A549 (cell line): Measurements from ENCODE around the gene NSUN7. TPM values are rescaled to one million over a fixed set of nuclear protein-coding genes. Genes with fewer than 3 reads are reported as not detected.

Experiments
- ATAC-seq, 2 experiments: fragments of 200-7000 bp in 1 of 2; fragments of >200 bp in 1 of 2; cut with Nextera tagmentation in 1 of 2; cut with Tn5 transposase in 1 of 2; 3 replicates each; pipeline versions ENCODE4 v1.8.0 to v1.9.1; 2018 to 2020; ENCODE audit warnings: mild to moderate bottlenecking in 1 of 2, moderate library complexity in 1 of 2
- CTCF ChIA-PET: fragments of 300-600 bp; sonication (Branson Sonifier 250); formaldehyde crosslinking; extraction: SDS; loops from one replicate; lab custom pipeline; 2021; ENCODE audit warnings: antibody characterized with exemption, inconsistent platforms; lab: Yijun Ruan, JAX
- POLR2A ChIA-PET: fragments of 350-600 bp; formaldehyde crosslinking; extraction: SDS; loops from one replicate; lab custom pipeline; 2021; ENCODE audit warnings: antibody characterized with exemption, inconsistent platforms; lab: Yijun Ruan, JAX
- DNase-seq, 2 experiments: peaks; one replicate each; pipeline versions ENCODE4 v3.0.0 to v3.0.0-alpha.2; 2011 to 2016; ENCODE audit warnings: low read depth in 1 of 2, low spot score in 1 of 2
- FAIRE-seq: peaks from 2 replicates; lab custom pipeline; 2011; peaks lifted over from hg19 to GRCh38; lab: Jason Lieb, UNC
- H3K27ac ChIP-seq, 2 experiments: fragments of >200 bp; sonication (Bioruptor Twin); formaldehyde crosslinking; 3 replicates each; pipeline ENCODE4 v1.5.1; 2016 to 2017
- H3K4me1 ChIP-seq: fragments of >200 bp; sonication (Bioruptor Twin); formaldehyde crosslinking; 3 replicates; pipeline ENCODE4 v1.6.1; 2016
- H3K4me2 ChIP-seq: fragments of >200 bp; sonication (Bioruptor Twin); formaldehyde crosslinking; 3 replicates; pipeline ENCODE4 v1.6.1; 2016
- H3K4me3 ChIP-seq: fragments of >200 bp; sonication (Bioruptor Twin); formaldehyde crosslinking; 3 replicates; pipeline ENCODE4 v1.5.1; 2016
- H3K9me3 ChIP-seq: fragments of >200 bp; sonication (Bioruptor Twin); formaldehyde crosslinking; 3 replicates; pipeline ENCODE4 v1.6.1; 2016
- ESRRA ChIP-seq: fragments of 150-350 bp; IDR thresholded peaks from 2 replicates; pipeline ENCODE4 v1.6.1; 2014; ENCODE audit warnings: mild to moderate bottlenecking, low read length, borderline replicate concordance
- FOSB ChIP-seq: fragments of 250-450 bp; sonication (Bioruptor Pico); IDR thresholded peaks from 2 replicates; pipeline ENCODE4 v1.5.0; 2020; ENCODE audit warnings: mild to moderate bottlenecking, moderate library complexity
- HOXA7 ChIP-seq: fragments of 250-450 bp; sonication (Bioruptor Pico); IDR thresholded peaks from 2 replicates; pipeline ENCODE4 v1.5.0; 2020; ENCODE audit warnings: mild to moderate bottlenecking, moderate library complexity
- HOXB13 ChIP-seq: fragments of 250-450 bp; sonication (Bioruptor Pico); IDR thresholded peaks from 2 replicates; pipeline ENCODE4 v1.5.0; 2020; ENCODE audit warnings: low read depth, mild to moderate bottlenecking, moderate library complexity
- HOXB5 ChIP-seq: fragments of 250-450 bp; sonication (Bioruptor Pico); IDR thresholded peaks from 2 replicates; pipeline ENCODE4 v1.5.0; 2020; ENCODE audit warnings: mild to moderate bottlenecking, moderate library complexity
- MYC ChIP-seq: IDR thresholded peaks from 2 replicates; pipeline ENCODE4 v1.6.1; 2012; ENCODE audit warnings: mild to moderate bottlenecking, inconsistent platforms, low read length, improper control_type of control experiment, borderline replicate concordance
- NR3C1 ChIP-seq: fragments of >200 bp; sonication (Bioruptor Twin); formaldehyde crosslinking; IDR thresholded peaks from 3 replicates; pipeline ENCODE4 v1.6.1; 2017
- POLR2AphosphoS2 ChIP-seq: conservative IDR thresholded peaks from 2 replicates; pipeline ENCODE4 v1.6.1; 2012; ENCODE audit warnings: low read length, improper control_type of control experiment, inconsistent platforms
- RFX5 ChIP-seq: fragments of 450-650 bp; IDR thresholded peaks from 2 replicates; pipeline ENCODE4 v1.7.1; 2014; ENCODE audit warnings: antibody characterized with exemption, mild to moderate bottlenecking, moderate library complexity
- SREBF2 ChIP-seq: fragments of 450-650 bp; IDR thresholded peaks from 2 replicates; pipeline ENCODE4 v1.6.1; 2014; ENCODE audit warnings: mild to moderate bottlenecking, moderate library complexity
- TFCP2L1 ChIP-seq: fragments of 250-450 bp; sonication (Bioruptor Pico); IDR thresholded peaks from 2 replicates; pipeline ENCODE4 v1.5.0; 2021; ENCODE audit warnings: mild to moderate bottlenecking
- ZC3H11A ChIP-seq: fragments of 450-650 bp; IDR thresholded peaks from 2 replicates; pipeline ENCODE4 v1.6.1; 2014; ENCODE audit warnings: antibody characterized with exemption, mild to moderate bottlenecking
- WGBS: methylation state at CpG from one replicate; pipeline ENCODE4 v1.1.6; 2017; ENCODE audit errors: missing lambda C conversion rate; 5-methylcytosine and 5-hydroxymethylcytosine counted together
- polyA plus RNA-seq, 4 experiments: library from polyadenylated mRNA; depleted of rRNA in 3 of 4; stranded (reverse); fragments of >200 nt; fragmentation: RNase III in 1 of 4; extraction: RNeasy Plus Mini Kit Qiagen cat#74134 plus additional on column Dnase treatment in 1 of 4; gene quantifications; 2 replicates in 3 of 4; 3 replicates in 1 of 4; pipeline ENCODE4 v1.2.3, GENCODE V29; 2011 to 2017
- small RNA-seq, 6 experiments: library from RNA; depleted of rRNA; stranded (forward); fragments of <200 nt; gene quantifications; one replicate each; pipeline ENCODE3, GENCODE V24; 2012
- TF ChIP-seq, protein P1 (sequence below): fragments of 200-600 bp; sonication (generic); IDR thresholded peaks from 2 replicates; pipeline ENCODE4 v1.6.1; 2016; ENCODE audit warnings: antibody characterized with exemption, mild to moderate bottlenecking, moderate library complexity

Gene NSUN7
- polyA plus RNA-seq, 2 of the 4 experiments (the other 2 are of a cell fraction) = 0.65 to 1.4 TPM

DNA sequence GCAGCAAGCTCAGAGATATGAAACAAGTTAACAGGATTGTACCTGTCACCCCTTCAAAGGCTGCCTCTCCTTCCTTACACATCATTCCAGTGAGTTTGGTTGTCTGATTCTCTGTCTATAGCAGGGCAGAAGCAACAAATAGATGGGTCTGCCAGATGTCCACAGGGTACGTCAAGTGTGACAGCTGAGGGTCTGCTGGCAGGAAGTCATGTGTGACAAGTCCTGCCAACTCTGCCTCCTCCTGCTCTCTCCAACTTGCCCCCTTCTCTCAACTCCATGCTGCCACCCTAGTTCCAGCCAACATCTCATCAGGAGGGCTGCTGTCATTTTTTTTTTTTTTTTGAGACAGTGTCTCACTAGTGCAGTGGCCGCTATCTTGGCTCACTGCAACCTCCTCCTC is 109.2 kb downstream of the NSUN7 start:
- TF ChIP-seq FOSB (no peak), NR3C1 (no peak), TFCP2L1 (CRISPR knock-in tag) (no peak), HOXA7 (CRISPR knock-in tag) (no peak), ZC3H11A (no peak), HOXB13 (no peak), HOXB5 (CRISPR knock-in tag) (no peak), MYC (no peak), ESRRA (no peak), RFX5 (no peak), POLR2AphosphoS2 (no peak), SREBF2 (no peak)
- TF ChIP-seq, protein P1, sequence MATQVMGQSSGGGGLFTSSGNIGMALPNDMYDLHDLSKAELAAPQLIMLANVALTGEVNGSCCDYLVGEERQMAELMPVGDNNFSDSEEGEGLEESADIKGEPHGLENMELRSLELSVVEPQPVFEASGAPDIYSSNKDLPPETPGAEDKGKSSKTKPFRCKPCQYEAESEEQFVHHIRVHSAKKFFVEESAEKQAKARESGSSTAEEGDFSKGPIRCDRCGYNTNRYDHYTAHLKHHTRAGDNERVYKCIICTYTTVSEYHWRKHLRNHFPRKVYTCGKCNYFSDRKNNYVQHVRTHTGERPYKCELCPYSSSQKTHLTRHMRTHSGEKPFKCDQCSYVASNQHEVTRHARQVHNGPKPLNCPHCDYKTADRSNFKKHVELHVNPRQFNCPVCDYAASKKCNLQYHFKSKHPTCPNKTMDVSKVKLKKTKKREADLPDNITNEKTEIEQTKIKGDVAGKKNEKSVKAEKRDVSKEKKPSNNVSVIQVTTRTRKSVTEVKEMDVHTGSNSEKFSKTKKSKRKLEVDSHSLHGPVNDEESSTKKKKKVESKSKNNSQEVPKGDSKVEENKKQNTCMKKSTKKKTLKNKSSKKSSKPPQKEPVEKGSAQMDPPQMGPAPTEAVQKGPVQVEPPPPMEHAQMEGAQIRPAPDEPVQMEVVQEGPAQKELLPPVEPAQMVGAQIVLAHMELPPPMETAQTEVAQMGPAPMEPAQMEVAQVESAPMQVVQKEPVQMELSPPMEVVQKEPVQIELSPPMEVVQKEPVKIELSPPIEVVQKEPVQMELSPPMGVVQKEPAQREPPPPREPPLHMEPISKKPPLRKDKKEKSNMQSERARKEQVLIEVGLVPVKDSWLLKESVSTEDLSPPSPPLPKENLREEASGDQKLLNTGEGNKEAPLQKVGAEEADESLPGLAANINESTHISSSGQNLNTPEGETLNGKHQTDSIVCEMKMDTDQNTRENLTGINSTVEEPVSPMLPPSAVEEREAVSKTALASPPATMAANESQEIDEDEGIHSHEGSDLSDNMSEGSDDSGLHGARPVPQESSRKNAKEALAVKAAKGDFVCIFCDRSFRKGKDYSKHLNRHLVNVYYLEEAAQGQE = no peak
- Histone ChIP-seq H3K4me3 (no peak overlapping the region), H3K9me3 (no peaks in the 10 kb centered on the region), H3K4me2 (no peak overlapping the region), H3K27ac (no peak overlapping the region), H3K4me1 (no peaks in the 10 kb centered on the region)
- WGBS = 89% methylated on average over 2 of the region's 2 CpGs
- ATAC-seq (no peak), DNase-seq (no peak), FAIRE-seq (no peak)
- ChIA-PET POLR2A (no interaction called here), CTCF (interaction anchor here (1.0 kb wide), 1 partner anchor 38 kb away, joined by 3 read pairs; no protein-coding TSS in a partner anchor)

Small RNA genes within 50 kb of the gene (small RNA-seq; reads per million reads assigned to genes)
- 0 reads per million in 6 experiments for gene RF00019

Other genes starting within 250 kb of the NSUN7 start
- 37.3 and 38.1 TPM in 2 replicates for gene RBM47, start 120.1 kb upstream of the NSUN7 start, polyA plus RNA-seq (2011; rRNA removed)
- 33.2 to 43.3 TPM (median 41.5 TPM) in 3 replicates for gene RBM47, start 120.1 kb upstream of the NSUN7 start, polyA plus RNA-seq (2017; fragmentation: RNase III; extraction: RNeasy Plus Mini Kit Qiagen cat#74134 plus additional on column Dnase treatment)